Fibroblast of skin of right biceps (primary cell): ENCODE data around the gene TRIM49B.
"Not testable (repeated sequence)": the region's sequence is repeated elsewhere in the genome, so short reads cannot be mapped to it uniquely, and the experiment has no call there.

Experiments
- DNase-seq: peaks from one replicate; pipeline ENCODE4 v3.0.0-alpha.2; 2013

TRIM49B gene

GRCh38 chr11:49028523-49028922 lies at the start of gene TRIM49B:
TSS of gene TRIM49B (plus strand) at chr11:49028823. CDS start at chr11:49031600, 2,777 bp downstream.
- DNase-seq, result not testable (repeated sequence)

GRCh38 chr11:48983785-48984184 lies 44.8 kb upstream of the TRIM49B start, which contains the start of gene TRIM51G:
TSS of gene TRIM51G (minus strand) at chr11:48983885. CDS start at chr11:48981695, 2,190 bp downstream.
- DNase-seq, result not testable (repeated sequence)

GRCh38 chr11:49048229-49048628 lies 19.6 kb downstream of the TRIM49B start:
- DNase-seq, result not testable (repeated sequence)

- not testable (repeated sequence) for DNase-seq
Measured at GRCh38 chr11:49049821-49050220, 21.2 kb downstream of the TRIM49B start.

- DNase-seq, result not testable (repeated sequence)
Measured at GRCh38 chr11:49059012-49059411, 30.4 kb downstream of the TRIM49B start, which contains the start of gene TRIM64C. TSS of gene TRIM64C (minus strand) at chr11:49059112. CDS start at chr11:49059112, 0 bp downstream.

GRCh38 chr11:49069897-49070296 lies 41.3 kb downstream of the TRIM49B start:
- not testable (repeated sequence) for DNase-seq
